GM12891 (cell line): ENCODE measurements around the gene ITFG1.

Experiments
- POLR2A ChIP-seq: IDR thresholded peaks from 2 replicates; pipeline ENCODE4 v1.6.1; 2011; ENCODE audit warnings: low read depth, low read length, control low read depth
- POLR2AphosphoS5 ChIP-seq: IDR thresholded peaks from 2 replicates; pipeline ENCODE4 v1.6.1; 2011; ENCODE audit warnings: low read depth, low read length, control low read depth
- POU2F2 ChIP-seq: IDR thresholded peaks from 2 replicates; pipeline ENCODE4 v1.6.1; 2011; ENCODE audit warnings: low read depth, mild to moderate bottlenecking, control low read depth, low read length, moderate library complexity

DNA sequence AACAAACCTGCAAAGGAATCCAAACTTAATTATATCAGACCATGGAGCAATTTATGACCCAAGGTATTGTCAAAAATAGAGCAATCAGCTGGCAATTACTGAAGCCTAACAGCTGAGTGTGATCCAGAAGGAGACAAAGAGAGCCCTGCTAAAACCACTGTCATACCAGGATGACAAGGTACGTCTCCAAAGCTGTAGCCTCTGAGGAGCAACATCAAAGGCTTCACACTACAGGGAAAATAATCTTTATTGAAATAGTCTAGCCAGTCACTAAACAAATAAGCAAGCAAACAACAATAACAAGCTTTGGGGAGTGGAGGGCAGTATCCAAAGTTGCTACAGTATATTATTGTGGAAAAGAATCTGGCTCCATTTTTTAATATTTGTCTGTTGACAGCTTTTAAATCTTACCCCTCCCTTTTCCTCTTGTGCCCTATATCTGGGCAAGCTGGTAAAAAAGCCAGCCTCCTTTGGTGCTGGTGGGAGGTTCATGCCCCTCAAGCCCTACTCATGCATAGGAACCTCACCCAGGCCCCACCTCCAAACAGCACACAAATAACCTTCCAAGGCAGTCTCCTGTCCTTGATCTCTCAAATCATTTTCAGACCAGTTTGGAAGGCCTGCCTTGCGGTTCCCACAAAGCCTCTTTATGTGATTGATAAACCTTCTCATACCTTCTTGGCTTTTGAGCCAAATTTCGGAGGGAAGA, 73.7 kb downstream of the ITFG1 start:
- TF ChIP-seq POLR2AphosphoS5 (no peak), POLR2A (no peak), POU2F2 (no peak)
